HG02798 (cell line): ENCODE results near the gene KCTD6.
"Not testable (repeated sequence)": the region's sequence is repeated elsewhere in the genome, so short reads cannot be mapped to it uniquely, and the experiment has no call there.

Source experiments
- ATAC-seq: cut with Tn5 transposase; IDR thresholded peaks from one replicate; pipeline ENCODE4 v1.9.1; 2021; ENCODE audit warnings: mild to moderate bottlenecking; ENCODE audit not compliant: unreplicated experiment, poor library complexity

KCTD6 gene

DNA sequence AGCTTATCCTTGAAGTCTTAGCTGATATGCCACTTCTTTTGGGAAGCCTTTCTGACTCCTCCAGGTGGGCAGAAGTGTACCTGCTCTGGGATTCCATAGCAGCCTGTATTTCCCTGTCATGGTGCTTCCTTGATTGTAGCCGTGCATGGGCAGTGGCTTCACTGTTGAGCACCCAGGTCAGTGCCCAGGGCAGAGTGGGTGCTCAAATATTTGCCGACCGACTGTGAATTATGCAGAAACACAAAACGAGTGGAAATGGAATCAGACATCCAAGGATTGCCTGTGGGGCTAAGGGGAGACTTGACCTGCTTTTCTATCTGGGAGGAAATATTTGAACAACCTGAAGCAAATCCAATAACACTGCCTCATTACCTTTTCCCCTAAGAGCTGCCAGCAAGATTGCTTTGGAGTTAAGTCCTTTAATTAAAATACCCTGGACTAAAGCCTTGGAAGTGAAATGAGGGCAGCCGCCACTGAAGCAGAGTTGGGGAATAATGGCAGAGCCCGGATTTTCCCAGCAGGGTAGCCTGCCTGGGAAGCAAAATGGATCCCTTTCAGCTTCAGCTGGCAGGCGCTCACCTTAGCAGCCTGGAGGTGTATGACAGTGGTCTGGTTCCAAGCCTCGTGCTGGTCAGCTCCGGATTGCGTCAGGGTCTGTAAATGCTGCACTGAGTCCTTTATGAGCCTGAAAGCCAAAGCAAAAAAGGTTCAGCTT, 30.2 kb downstream of the KCTD6 start:
- ATAC-seq, result no peak

DNA sequence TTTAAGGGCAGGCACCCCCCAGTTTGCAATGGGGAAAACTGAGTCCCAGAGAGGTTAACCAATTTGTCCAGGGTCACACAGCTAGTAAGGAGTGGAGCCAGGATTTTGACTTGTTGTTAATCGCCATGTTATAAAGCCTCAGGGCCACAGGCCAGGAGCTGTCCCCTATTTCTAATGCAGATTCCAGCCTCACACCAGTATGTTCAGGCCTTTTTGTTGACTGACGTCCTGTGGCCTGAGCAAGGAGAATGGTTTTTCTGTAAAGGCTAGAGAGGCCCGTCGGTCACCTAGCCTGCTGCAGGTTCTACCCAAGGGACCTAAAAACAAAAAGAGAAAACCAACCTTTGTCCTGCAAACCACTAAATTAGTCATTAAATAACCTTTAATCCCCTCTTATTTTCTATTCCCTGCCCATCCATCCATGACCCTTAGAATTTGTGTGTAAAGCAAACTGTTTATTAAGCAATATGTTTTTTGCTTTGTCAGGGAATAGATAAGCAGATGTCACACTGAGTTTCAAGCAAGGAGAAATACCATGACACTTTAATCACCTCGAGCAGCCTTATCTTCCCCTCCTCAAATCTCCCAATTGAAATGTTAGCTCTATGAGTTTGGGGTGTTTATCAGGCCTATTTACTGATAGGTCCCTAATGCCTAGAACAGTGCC, 31.0 kb downstream of the KCTD6 start:
- no peak for ATAC-seq

DNA sequence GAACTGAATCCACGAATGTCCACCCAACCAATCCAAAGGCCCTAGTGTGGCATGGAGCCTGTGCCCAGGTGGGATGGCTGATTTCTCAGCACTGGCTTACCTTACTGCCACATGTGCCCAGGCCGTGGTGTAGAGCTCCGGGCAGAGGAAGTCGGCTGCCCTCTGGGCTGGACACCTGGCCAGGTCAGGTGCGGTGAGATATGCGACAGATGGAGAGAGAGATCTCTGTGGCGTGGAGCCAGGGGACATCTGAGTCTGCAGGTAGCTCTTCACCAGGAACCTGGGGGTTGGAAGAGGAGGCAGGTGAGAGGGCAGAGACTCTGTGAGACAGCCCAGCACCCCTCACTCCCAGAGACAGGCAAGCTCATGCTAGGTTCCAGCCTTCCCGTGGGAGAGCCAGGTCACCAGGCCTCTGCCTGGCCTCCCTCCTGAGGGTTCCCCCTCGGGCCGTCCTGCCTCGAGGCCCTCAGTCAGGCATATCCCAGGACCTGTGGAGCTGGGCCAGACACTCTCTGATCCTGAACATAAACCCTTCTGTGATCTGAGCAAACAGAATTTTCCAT, 32.5 kb downstream of the KCTD6 start:
- ATAC-seq, result no peak

DNA sequence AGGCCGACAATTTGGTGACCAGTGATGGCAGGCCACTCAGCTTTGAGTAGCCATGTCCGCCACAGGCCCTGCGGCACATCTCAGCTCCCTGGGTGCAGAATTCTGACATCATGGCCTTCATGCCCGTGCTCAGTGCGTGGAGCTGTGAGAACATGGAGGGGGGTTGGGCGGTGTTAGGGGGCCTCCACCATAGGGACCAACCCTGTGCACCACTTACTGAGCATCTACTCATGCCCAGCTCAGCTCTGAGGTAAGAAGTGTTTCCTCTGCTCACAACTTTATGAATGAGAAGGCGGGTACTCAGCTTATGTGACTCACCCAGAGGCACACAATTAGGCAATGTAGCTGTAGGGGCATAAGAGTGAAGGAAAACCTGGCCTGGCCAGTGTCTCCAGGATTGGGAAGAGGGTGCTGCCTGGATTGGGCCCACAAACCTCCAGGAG, 34.6 kb downstream of the KCTD6 start:
- no peak for ATAC-seq

DNA sequence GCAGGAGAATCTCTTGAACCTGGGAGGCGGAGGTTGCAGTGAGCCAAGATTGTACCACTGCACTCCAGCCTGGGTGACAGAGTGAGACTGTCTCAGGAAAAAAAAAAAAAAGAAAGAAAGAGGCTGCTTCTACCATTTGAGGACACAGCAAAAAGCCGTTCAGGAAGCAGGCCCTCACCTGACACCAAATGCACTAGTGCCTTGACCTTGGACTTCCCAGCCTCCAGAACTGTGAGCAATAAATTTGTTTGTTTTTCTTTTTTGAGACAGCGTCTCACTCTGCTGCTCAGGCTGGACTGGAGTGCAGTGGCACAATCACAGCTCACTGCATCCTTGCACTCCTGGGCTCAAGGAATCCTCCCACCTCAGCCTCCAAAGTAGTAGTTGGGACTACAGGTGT, 35.5 kb downstream of the KCTD6 start:
- ATAC-seq, result not testable (repeated sequence)

DNA sequence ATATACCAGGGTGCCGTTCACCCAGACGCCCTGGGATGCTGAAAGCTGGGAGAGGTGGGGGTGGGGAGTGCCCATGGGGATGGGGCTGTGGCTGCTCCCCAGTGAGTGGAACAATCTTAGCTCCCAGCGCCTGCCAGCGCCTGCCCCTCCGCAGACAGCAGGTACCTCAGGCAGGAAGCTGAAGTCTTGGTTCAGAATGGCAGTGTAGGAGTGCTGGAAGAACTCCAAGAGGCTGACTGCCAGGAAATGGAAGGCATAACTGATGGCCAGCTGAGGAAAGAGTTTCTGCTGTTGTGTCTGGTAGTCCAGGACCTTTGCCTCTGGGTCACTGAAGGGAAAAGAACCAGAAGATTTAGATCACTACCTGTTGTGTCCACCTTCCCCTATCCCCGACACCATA, 36.7 kb downstream of the KCTD6 start:
- ATAC-seq, result no peak

DNA sequence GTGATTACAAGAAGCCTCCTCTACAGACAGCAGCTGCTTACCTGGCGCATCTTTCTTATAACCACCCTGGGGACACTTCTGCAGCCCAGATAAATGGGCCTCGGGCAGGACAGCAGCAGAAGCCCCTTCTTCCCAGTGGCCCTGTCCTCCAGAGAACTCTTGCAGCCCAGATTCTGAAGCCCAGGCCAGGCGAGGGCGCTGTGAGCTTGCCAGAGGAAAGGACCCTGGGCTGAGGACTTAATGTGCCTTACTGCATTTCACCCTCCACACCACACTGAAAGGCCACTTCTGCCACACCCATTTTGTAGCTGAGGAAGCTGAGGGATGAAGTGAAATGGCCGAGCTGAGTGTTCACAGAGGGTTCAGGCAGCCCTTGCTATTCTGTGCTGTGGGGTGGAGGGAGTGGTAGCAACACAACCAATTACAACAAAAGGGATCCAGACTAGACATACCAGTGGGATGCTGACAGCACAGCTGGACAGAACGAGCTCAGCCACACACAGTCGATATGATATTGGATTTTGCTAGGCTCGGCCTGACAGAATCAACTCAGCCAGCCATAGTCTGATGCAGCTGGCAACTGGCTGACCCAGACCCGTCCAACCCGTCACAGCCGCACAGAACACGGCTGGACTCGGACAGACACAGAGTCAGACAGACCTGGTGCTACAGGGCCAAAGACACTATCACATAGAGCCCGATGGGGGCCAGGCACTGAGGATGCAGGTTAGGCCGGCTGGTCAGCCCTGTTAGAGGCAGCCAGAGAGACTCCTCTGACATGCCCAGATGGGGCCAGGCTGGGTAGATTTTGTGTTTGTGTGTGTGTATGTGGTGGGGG, 37.8 kb downstream of the KCTD6 start:
- ATAC-seq, result no peak

DNA sequence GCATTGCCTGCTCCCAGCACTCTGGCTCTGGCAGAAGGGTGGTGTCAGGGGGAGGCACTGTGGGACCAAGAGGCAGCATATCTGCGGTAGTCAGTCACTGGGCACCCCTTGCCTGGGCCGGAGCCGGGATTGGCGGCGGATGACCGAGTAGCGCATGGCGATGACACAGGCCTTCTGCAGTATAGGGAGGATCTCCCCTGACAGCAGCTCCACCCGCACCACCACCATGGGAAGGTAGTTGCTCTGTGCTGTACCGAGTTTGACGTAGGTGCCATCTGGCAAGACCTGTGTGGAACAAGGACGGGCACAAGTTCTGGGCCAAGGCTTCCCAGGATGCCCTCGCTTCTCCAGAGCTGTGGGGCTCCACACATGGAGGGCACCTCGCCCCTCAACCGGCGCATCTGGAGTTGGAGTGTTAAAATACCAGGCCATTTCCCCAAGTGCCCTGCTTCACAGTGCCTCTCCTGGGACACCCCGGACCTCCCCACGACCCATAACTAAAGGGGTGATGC, 38.5 kb downstream of the KCTD6 start:
- no peak for ATAC-seq

DNA sequence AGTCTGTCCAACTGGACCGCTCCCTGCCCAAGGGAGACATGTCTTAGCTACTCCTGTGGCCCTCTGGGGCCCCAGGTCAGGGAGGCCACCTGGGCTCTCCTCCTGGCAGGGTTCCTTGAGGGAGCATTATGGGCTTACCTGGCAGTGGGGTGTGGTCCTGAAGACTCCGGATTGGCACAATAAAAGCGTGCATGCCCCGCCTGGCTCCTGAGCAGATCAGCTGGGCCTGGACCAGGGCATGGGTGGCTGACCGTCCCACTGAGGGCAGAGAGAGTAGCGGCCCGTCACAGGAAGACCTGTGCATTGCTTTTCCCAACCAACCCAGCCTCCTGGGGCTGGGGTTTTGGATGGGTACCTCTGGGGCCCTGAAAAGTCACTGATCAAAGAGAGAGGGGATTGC, 39.7 kb downstream of the KCTD6 start:
- ATAC-seq, result no peak

DNA sequence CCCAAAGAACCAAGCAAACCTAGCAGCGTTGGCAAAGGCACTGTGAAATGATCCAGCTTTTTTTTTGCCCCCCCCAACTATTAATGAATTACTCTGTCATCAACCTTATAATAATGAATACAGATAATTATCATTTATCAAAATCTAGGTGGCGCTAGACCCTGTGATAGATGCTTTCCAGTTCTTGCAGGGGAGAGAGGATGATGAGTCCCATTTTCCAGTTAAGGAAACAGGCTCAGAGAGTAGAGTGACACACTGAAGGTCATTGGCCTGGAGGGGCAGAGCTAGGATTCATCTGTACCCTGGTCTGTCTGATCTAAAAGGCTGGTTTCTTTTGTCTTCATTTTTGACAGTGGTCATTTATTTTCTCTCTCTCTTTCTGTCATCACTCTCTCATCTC, 40.1 kb downstream of the KCTD6 start:
- no peak for ATAC-seq

DNA sequence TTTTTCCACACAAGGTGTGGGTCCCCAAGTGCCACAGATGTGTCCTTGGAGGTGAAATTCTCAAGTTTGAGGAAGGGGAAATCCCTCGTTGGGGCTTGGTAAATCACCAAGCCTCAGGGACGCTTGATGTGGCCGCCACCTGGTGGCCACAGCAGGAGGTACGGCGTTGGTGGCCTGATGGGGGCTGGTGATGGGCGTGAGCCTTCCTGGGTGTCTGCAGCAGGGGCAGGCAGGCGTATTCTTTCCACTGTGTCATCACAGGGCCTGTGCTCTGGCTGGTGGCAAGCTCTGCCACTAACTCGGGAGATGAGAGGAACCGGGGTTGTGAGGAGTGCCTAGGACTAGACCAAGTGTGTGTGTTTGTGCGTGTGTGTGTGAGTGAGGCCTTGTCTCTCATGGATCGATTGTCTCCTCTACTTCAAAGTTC, 40.9 kb downstream of the KCTD6 start:
- peak; percentile 93 for ATAC-seq

DNA sequence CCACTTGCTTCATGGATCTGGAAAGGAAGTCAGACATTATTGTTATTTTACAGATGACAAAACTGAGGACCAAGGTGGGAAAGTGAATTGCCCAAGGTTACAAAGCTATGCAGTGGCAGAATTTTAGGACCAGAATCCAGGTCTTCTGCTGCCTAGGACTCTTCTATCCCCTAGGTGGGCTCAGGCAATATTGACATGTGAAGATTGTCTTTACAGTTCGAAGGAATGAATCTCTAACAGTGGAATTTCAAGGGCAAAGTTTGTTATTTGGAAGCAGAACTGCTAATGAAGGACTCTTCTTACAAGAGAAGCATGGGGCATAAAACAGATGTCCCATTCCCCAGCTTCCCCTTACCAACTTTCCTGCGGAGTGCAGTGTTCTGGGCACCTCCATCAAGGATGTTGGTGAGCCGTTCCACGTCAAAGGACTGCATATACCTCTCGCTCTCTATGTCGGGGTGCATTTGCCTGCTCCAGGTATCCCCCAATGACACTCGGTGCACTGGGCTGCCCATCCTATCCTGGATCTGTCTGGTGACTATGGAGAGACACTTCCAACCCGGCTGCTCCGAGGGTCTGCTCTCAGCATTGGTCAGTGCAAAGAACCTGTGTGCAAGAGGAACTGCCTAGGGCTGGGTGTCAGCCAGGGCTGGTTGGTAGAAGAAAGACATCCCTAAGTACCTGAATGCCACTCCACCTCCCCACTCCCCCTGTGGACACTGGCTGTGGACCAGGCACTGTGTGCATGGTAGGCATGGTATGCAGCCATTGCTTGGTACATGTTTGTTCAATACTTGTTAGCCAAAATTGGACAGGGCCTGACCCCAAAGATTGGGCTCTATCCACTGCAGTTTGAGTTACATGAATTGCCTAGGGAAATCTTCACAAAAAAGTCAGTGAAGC, 42.9 kb downstream of the KCTD6 start:
- no peak for ATAC-seq

DNA sequence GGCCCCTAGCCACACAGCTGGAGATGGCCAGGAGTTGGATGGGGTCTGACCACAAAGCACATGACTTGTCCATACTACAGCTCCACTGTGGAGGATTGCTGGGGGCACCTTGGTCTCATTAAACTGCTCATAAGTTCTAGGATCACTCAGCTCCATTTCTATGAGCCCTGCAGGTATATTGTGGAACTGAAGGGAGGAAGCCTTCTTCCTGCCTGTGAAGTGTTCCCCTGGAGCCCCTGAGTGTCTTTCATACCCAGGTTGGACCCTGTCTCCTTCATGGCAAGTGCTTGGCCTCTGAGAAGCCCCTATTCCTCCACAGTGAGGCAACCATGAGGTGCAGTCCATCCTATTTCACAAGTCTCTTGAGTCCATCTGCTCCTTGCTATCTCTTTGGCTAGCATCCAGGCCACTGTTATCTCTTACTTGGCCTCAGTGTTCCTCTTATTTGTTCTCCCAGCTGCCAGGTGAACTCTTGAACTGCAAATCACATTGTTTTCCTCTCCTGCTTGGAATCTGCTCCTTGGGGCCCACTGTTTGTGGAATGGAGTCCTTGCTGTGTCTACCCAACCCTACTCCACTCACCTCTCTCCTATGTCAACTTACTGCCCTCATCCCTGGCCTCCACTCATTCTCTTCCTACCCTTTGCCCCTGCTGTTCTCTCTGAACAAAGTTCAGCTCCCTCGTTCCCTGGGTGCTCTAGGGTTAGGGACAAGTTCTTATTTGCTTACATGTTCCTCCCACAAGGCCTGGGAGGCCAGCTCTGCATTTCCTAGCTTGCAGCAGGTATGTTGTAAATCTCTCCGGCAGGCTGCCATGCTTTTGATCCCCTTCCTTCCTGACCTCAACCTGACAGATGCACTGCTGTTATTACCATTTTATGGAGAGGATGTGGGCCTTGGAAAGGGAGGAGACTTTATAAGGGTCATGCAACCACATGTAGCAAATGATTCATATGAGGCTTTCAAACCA, 43.9 kb downstream of the KCTD6 start:
- ATAC-seq, result no peak

DNA sequence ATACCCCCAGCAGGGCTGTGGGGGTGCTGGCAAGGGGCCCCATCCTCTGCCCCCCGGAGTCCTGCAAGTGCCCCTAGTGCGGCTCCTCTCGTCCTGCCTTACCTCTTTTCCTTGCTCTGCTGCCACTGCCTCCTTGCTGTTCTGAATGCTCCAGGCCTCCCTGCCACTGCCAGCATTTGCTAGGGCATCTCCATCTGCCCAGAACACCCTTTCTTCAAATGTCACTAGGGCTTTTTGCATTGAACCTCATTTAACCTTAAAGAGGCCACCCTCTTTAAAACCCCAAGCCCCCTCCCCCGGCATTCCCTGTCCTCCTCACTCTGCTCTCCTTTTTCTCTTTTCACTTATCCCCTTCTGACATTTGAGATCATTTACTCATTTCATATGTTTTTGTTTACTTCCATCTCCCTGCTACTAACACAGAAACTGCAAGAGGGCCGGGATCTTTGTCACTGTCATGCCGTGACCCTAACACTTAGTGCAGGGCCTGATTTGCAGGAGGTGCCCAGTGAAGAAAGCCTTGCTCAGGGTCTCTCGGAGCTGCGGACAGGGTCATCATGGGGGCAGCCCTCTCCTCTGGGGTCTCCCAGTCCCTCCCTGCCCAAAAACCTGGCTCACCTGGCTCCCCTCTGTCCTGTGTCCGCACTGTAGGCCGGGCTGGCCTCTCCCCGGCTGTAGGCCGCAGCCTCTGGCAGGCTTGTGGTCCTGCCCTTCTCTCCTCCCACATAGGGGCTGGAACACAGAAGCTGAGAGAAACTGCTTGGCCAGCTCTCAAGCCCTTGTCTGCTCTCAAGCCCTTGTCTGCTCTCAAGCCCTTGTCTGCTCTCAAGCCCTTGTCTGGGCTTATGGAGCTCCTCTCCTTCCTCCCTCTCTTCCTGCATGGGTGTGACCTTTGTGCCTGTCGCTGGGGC, 44.9 kb downstream of the KCTD6 start, which contains the start of gene ACOX2:
ACOX2 (minus strand) TSS at position 690 of the 911 bp plus-strand sequence. CDS start 2,084 bp downstream, outside the sequence.
- no peak for ATAC-seq

DNA sequence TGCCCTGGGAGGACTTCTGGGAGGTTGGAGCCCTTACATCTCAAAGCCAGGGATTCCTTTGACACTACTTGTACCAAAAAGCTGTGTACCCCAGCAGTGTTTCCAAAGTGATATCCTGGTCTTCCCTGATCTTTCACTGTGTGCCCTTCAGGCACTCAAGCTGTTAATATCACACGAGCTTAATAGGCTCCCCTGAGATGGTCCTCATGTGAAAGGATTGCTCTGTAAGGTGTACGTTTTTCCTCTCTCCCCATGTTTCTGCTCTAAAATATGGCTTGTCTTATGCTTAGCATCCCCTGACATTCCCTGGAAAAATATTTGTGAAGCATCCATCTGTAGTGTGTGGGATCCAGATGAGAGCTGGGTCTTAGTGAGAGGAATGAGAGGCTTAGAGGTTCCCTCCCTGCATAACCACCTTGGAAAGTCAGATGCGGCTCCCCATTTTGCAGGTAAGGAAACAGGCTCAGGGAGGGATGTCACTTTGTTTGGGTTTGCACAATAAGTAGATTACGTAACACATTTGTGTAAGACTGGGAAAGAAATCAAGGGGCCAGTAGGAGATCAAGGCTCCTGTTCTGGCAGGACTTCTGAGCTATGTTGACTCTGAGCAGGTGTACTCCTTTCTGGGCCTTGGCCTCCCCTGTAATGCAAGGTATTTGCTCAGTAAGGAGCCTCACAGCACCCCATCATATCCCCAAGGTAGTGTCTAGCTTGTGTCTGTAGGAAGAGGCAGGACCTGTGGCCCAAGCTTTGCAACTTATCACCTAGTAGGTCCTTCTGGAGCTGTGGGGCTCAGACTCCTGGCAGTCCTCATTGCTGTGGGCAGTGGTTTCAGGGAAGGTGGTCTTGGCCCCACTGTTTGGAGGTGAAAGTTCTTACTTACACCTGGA, 45.8 kb downstream of the KCTD6 start:
- no peak for ATAC-seq

DNA sequence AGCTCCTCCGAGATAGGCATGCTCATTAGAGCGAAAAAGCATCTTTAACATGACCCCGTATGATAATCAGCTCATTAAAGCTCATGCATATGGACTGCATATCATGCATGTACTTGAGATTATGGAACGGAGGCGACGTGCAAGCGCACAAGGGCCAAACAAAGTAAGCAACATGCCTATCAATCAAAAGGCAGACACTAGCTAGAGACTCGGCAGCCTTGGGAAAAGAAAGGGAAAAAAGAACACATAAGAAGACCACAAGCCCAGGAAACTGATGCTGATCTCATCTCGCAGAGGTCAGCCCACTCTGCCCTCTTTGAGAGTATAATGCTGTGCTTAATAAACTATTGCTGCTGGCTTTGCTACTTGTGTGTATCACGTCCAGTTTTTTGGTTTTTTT, 47.7 kb downstream of the KCTD6 start:
- no peak for ATAC-seq
